ACHN (cell line): ENCODE measurements around the gene RBM47.
"Not testable (repeated sequence)": the region's sequence is repeated elsewhere in the genome, so short reads cannot be mapped to it uniquely, and the experiment has no call there.

Source experiments
- DNase-seq: peaks from one replicate; pipeline ENCODE4 v3.0.0-alpha.2; 2015
- in situ Hi-C: cut with HindIII; loops from 2 replicates; pipeline ENCODE4 v1.10.0; 2017; ENCODE audit warnings: low sequenced_read_pairs, low pct_ligation_motif_present, low pct_unique_long_range_greater_than_20kb

RBM47 gene

DNA sequence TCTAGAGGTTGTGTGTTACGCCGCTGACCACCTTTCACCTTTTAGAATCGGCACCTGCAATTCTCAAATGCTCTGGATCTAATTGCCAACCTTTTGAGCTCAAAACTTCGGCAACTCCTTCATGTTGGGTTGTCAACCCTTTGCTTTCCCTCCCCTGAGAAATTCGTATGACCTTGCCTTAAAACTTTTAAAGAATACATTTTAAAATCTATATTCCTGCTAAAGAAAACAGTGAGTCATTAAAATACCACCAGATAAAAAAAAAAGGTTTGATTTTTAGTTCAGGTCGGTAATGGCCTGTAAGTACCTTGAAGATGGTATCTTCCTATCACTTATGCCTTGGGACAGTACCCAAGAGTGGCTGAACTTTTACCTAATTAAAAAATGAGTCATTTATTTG lies 1.3 kb downstream of the RBM47 start:
- in situ Hi-C loops, DNase-seq: not testable (repeated sequence)

DNA sequence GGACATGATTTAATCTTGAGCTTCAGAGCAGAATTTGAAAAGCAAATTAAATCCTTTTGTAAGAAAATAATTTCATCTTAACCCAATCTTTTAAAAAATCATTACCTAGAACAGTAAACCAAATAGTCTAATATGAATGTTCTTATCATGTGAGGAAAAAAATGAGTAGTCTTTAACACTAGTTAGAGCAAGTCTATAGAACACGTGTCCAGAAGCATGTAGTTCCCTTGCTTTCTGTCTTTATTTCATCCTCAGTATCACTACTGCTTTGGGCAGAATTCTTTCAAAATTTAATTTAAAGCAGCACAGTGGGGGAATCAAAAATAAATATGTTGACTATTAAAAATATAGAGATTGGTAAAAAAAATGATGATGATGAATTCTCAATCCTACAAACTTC lies 2.1 kb downstream of the RBM47 start:
- in situ Hi-C loops = no loop called here
- DNase-seq = no peak

DNA sequence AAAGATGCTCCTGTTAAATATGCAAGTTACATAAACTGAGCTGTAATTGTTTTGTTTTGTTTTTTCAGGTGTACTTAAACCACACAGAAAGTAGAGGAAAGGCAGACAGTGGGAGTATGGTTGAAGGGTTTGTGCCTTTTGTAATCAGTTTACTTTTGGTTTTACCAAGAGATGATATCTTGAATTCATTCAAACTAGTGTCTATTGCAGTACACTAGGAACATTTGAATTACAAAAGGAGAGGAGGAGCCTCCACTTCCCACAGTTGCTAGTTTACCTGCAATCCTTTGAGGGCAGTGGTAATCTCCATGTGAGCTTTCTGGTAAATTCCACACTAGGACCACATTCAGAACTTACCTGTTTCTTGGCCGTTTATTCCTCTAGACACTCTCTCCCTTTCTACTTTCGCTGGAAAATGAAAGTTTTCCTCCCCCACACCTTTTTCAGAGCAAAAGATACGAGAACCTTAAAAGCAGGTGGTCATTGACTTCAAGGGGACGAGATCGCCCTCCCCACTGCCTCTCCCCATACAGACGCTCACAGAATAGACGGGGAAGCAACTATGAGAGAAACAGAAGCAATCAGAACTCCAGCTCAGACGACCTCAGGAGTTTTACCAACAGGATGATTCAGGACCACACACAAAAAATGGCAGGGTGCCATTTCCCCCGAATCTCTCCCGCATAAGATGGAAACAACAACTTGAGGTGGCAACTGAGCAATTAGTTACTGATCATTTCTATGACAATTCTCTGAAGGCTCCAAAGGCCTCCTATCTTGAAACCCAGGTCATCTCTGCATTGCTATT lies 3.3 kb downstream of the RBM47 start:
- in situ Hi-C loops = no loop called here
- peak; percentile 44 for DNase-seq

DNA sequence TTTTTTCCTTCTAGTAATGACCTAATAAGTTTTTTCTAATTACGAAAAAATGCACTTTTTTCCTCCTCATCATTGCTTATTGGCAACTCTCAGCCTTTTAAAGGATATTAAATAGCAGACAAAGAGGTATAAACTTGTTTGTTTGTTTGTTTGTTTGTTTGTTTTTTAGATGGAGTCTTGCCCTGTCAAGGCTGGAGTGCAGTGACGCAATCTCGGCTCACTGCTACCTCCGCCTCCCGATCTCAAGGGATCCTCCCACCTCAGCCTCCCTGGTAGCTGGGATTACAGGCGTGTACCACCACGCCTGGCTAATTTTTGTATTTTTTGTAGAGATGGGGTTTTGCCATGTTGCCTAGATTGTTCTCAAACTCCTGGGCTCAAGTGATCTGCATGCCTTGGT lies 6.0 kb downstream of the RBM47 start:
- in situ Hi-C loops = no loop called here
- DNase-seq = no peak

DNA sequence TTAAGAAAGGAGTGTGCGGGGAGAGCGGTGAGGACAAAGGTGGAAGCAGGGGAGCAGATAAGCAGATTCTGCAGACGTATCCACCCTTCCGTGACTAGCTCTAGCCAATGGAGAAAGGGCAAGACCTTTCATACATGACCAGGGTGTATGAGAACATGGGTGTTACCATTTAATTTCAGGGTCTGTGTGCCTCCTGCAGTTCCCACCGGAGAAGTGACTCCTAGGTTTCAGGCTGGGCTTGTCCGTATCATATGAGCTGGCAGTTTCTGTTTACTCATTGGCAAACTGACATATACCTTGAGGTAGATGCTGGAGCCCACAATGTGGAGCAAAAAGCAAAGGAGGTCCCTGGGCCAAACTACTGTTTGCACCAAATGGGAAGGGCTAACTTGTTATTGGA lies 6.8 kb downstream of the RBM47 start:
- in situ Hi-C loops = no loop called here
- DNase-seq = no peak

DNA sequence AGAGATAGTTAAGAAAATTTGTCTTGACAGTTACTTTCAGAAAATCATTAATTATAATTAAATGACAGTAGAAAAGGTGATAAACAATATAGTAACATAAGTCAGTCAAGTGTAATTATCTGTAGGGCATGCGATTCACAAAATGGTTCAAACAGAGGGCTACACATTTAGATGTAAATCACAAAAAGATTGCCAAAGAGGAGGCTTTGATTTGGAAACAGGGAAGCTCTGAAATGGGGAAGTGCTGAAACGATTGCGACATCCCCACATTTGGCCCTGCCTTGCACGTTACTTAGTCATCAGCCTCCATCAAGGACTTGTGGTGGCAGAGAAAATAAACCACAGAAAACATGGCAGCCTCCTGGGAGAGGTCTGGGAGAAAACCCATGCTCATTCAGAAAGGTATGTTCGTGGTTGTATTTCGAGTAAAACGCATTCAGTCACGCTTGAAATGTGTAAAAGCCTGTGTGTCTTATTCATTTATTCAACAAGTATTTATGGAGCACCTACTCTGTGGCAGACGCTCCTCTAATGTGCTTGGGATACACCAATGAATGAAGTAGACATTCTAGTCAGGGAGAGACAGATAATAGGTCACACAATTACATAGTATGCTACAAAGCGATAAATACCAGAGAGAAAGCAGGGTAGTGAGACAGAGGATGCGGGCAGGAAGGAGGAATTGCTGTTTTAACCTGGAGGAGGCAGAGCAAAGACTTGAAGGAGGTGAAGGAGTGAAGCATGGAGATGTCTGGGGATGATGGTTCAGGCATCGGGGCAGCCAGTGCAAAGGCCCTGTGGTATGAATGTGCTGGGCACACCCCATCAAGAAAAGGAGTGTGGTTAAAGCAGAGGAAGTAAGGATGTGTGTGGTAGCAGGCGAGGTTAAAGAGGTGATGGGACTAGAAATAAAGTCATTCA lies 7.8 kb downstream of the RBM47 start:
- peak; percentile 90 for DNase-seq
- in situ Hi-C loops = no loop called here

DNA sequence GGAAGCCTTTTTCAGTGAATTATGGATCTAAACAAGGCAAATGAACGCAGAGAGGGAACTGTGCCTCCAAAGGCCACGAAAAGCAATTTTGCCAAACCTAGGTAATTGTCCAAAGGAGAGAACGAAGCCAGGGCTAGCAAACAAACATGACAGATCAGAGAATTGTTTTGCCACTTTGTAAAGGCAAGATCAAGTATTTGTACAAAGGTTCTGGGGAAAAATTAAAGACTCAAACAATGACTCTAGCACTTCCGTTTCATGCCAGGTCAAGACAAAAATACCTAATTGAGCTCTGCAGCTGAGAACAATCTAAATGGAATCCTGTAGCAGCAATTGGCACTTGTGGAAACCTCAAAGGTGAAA lies 8.5 kb downstream of the RBM47 start:
- DNase-seq = no peak
- in situ Hi-C loops = no loop called here

DNA sequence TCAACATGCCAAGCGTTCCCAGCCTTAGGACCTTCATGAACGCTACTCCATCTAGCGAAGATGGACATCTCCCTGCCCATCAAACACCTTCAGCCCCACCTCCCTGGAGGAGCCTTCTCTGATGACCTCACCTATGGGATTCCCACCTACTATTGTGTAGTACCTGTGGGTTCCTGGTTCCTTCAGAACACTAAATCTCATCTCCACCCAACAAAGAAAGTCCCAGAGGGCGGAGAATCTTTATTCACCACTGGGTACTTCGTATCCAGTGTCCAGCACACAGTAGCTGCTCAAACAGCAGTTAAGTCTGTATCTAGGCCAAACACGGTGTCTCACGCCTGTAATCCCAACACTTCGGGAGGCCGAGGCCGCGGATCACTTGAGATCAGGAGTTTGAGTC lies 10.1 kb downstream of the RBM47 start:
- no peak for DNase-seq
- in situ Hi-C loops = no loop called here

DNA sequence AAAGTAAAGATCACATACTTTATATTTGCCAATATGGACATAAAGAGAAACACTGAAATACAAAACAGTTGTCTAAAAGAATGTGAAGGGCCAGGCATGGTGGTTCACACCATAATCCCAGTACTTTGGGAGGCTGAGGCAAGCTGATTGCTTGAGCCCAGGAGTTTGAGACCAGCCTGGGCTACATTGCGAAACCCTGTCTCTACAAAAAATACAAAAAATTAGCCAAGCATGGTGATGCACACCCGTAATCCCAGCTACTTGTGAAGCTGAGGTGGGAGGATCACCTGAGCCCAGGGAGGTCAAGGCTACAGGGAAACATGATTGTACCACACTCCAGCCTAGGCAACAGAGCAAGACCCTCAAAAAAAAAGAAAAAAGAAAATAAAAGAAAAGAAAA lies 11.8 kb downstream of the RBM47 start:
- DNase-seq = no peak
- in situ Hi-C loops = no loop called here

DNA sequence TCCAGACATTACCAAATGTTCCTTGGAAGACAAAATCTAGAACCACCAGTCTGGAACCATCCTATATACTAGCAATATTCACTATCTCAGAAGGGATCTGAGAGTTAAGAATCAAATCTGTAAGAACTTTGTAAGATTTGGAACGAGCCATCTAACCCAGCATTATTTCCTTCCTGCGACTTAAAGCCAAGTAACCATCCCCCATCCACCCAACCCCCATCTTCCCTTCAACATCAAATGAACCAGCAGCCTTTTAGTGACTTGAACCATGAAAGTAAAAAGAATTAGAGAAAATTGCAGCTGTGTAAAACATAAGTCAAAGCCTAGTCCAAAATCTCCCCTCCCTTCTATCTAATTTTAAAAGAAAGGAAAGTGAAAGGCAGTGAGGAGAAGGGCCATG lies 15.6 kb downstream of the RBM47 start:
- no peak for DNase-seq
- in situ Hi-C loops = no loop called here

DNA sequence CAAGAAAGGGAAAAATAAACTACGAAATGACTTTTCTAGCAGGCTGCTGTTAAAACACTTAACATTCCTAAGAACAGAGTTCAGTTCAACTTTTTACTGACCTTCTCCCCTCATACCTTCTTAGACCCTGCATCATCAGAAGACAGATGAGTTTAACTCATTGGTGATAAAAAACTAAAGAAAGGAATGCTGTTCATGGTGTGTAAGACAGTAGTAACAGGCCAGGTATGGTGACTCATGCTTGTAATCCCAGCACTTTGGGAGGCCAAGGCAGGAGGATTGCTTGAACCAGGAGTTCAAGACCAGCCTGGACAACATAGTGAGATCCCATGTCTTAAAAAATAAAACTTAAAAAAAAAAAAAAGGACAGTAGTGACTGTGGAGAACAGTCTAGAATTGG lies 16.2 kb downstream of the RBM47 start:
- DNase-seq = no peak
- in situ Hi-C loops = no loop called here

DNA sequence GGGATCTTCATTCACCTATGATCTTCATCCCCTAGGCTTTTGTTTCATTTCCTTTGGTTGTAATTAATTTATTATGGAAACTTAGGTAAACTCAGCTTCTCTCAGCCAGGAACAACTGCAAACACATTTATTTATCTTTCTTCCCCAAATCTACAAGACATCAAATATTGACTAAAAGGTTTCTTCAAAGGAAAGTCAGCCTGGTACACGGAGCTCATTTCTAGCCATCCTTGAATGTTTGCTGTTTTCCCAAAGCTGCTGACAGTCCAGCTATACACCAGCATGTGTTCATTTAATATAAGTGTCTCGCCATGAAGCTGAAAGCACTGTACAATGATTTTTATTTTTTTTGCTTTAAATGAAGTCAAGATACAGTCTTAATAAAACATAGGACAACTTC lies 16.8 kb downstream of the RBM47 start:
- in situ Hi-C loops = no loop called here
- DNase-seq = no peak

DNA sequence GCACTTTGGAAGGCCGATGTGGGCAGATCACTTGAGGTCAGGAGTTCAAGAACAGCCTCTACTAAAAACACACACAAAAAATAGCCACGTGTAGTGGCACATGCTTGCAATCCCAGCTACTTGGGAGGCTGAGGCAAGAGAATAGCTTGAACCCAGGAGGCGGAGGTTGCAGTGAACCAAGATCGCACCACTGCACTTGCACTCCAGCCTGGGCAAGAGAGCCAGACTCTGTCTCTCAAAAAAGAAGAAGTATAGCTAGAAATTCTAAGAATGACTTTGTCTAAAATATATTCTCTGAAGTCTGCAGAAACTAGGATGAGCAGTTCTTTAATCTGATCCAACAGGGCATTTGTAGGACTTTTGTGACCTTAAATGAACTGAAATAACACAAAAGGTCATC lies 17.4 kb downstream of the RBM47 start:
- in situ Hi-C loops = no loop called here
- no peak for DNase-seq

DNA sequence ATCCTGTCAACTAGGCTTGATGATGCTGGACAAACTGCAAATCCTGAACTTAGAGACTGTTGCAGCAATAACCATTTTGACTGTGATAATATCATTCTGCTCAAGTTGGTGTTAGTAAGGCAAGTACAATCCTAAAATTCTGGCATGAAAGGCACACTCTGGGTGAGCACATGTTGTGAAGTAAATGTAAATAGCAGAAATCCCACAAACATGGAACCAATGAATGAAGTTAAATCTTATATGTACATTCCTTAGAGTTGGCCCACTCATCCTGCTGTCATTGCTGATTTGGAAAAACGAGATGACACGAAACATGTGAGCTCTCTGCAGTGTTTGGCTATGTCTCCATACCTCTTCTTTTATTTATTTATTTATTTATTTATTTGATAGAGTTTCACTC lies 21.0 kb downstream of the RBM47 start:
- DNase-seq = no peak
- in situ Hi-C loops = no loop called here

DNA sequence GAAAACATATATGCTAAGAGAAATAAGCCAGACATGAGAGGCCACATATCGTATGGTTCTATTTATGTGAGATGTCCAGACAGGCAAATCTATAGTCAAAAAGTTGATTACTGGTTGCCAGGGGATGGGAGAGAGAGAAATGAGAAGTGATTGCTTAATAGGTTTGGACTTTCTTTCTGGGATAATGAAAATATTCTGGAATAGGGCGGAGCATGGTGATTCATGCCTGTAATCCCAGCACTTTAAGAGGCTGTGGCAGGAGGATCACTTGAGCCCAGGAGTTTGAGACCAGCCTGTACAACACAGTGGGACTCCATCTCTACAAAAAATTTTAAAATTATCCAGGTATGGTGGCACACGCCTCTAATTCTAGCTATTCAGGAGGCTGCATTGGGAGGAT lies 22.4 kb downstream of the RBM47 start:
- DNase-seq = no peak
- in situ Hi-C loops = no loop called here

DNA sequence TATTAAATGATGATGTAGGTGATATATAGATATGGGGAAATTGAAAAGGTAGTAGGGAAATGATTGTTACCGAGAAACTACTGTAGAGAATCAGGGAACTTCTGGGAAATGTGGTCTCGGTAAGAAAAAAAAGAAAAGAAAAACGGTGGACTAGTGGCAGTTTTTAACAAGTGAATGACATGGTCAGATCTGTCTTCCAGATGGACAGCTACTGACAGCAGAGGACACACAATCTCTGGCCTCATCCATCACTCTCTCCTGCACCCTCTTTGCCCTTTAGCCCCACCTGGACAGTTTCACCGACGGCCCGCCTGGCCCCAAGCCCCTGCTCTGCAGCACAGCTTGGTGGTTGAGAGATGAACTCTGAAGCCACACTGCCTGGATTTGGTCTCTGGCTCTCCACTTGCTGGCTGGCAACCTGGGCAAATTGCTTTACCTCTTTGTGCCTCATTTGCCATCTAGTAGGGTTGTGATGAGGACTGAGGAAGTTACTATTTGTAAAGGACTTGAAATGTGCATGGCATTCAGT lies 23.4 kb downstream of the RBM47 start:
- in situ Hi-C loops = no loop called here
- no peak for DNase-seq

DNA sequence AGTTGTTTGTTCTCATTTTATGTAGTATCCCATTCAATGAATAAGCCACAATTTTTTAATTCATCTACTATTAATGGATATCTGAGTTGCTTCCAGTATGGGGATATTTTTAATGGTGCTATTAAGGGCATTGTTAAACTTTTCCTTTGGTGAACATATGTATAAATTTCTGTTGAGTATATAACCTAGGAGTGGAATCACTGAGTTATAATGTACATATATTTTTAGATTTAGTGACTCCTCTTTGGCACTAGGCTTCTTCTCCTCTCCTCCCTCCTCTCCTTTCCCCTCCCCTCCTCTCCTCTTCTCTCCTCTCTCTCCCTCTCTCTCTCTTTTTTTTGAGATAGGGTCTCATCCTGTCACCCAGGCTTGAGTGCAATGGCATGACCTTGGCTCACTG lies 26.4 kb downstream of the RBM47 start:
- in situ Hi-C loops = no loop called here

DNA sequence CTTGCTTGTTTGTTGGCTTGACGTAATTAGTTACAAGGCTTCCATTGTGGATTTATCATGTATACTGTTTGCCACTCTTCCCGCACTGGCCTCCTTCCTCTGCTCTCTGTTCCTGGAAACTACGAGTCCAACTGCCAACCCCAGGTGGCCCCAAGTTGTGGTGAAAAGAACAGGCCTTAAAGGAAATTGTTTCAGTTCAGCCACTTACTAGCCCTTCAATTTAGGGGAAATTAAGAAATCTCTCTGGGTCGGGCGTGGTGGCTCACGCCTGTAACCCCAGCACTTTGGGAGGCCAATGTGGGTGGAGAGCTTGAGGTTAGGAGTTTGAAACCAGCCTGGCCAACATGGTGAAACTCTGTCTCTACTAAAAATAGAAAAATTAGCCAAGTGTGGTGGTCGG lies 28.0 kb downstream of the RBM47 start:
- no peak for DNase-seq
- in situ Hi-C loops = no loop called here

More for the DNA sequence above, 26.4 kb downstream of the RBM47 start:
- DNase-seq = no peak

DNA sequence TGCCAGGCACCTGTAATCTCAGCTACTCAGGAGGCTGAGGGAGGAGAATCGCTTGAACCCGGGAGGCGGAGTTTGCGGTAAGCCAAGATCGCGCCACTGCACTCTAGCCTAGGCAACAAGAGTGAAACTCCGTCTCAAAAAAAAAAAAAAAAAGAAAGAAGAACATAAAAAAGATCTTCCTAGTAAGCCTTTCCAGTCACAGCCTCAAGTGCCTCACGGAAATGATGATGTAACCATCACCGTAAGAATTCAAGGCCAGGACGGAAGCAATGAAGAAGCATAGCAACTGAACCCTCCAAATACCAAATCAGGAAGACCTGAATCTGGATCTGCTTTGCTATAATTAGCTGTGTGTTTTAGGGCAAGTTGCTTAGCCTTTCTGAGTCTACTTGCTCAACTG lies 28.8 kb downstream of the RBM47 start:
- DNase-seq = no peak
- in situ Hi-C loops = no loop called here

DNA sequence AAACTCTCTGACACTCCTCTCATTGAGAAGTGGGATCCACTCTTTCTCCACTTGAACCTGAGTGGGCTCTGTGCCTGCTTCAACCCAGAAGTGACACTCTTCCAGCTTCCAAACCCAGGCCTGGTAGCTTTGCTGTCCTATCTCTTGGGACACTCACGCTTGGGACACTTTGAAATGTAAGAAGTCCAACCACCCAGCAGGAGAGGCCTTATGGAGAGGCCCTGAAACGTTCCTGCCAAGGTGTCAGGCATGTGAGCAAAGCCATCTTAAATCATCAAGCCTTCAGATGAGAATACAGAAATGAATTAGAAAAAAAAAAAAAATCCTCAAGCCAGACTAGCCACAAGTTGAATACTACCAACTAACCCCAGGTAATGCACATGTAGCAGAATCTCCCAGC lies 30.2 kb downstream of the RBM47 start:
- no peak for DNase-seq
- in situ Hi-C loops = no loop called here
